Pulmonary artery endothelial cell (primary cell): Measurements from ENCODE around the gene MAGIX. TPM values are rescaled to one million over a fixed set of nuclear protein-coding genes. Genes with fewer than 3 reads are reported as not detected.
"Not testable (repeated sequence)": the region's sequence is repeated elsewhere in the genome, so short reads cannot be mapped to it uniquely, and the experiment has no call there.

Source experiments
- DNase-seq: peaks from one replicate; pipeline ENCODE4 v3.0.0-alpha.2; 2011; ENCODE audit warnings: low read depth, low spot score
- total RNA-seq: library from RNA; depleted of rRNA; stranded (reverse); fragments of >200 nt; gene quantifications from 2 replicates; pipeline ENCODE4 v1.2.3, GENCODE V29; 2014

MAGIX gene
- total RNA-seq, 1 donor from 2014 or later, result 0.59 TPM

GRCh38 chrX:49160908-49161307 lies 1.6 kb upstream of the MAGIX start:
- no peak for DNase-seq

GRCh38 chrX:49161632-49162031 lies 926 bp upstream of the MAGIX start:
- DNase-seq, result no peak

GRCh38 chrX:49163555-49164419 lies 1.2 kb downstream of the MAGIX start:
- DNase-seq, result no peak

- DNase-seq, result no peak
These were observed 2.2 kb downstream of the MAGIX start for GRCh38 chrX:49164589-49165360.

- no peak for DNase-seq
These were observed 3.6 kb downstream of the MAGIX start for GRCh38 chrX:49165901-49166881.

GRCh38 chrX:49166914-49167739 lies 4.6 kb downstream of the MAGIX start:
- DNase-seq, result no peak

GRCh38 chrX:49167740-49168108 lies 5.2 kb downstream of the MAGIX start:
- DNase-seq, result no peak

- DNase-seq, result no peak
These were observed 9.3 kb downstream of the MAGIX start, which contains the start of gene PLP2 for GRCh38 chrX:49171752-49172279. TSS of gene PLP2 (plus strand) at chrX:49171898. CDS start at chrX:49172001, 103 bp downstream.

- no peak for DNase-seq
These were observed 9.8 kb downstream of the MAGIX start for GRCh38 chrX:49172280-49172780.

GRCh38 chrX:49173544-49173943 lies 11.0 kb downstream of the MAGIX start:
- not testable (repeated sequence) for DNase-seq

GRCh38 chrX:49174723-49175122 lies 12.2 kb downstream of the MAGIX start:
- no peak for DNase-seq

GRCh38 chrX:49175435-49176274 lies 13.1 kb downstream of the MAGIX start:
- no peak for DNase-seq

GRCh38 chrX:49176421-49177326 lies 14.1 kb downstream of the MAGIX start:
- DNase-seq, result no peak

GRCh38 chrX:49177338-49177833 lies 14.8 kb downstream of the MAGIX start:
- no peak for DNase-seq

GRCh38 chrX:49177873-49178480 lies 15.4 kb downstream of the MAGIX start:
- DNase-seq, result no peak

GRCh38 chrX:49178537-49178936 lies 16.0 kb downstream of the MAGIX start:
- no peak for DNase-seq

GRCh38 chrX:49179358-49179757 lies 16.8 kb downstream of the MAGIX start:
- DNase-seq, result no peak
